D721Med (cell line): ENCODE data around the gene SYNE1.

Source experiments
- DNase-seq: peaks from one replicate; pipeline ENCODE4 v3.0.0; 2011; ENCODE audit warnings: low spot score; ENCODE audit not compliant: insufficient read length
- FAIRE-seq: peaks from 2 replicates; lab custom pipeline; 2011; peaks lifted over from hg19 to GRCh38; lab: Jason Lieb, UNC
- CTCF ChIP-seq: IDR thresholded peaks from 2 replicates; pipeline ENCODE4 v1.5.1; 2012; ENCODE audit warnings: mild to moderate bottlenecking, control low read depth; ENCODE audit not compliant: insufficient read depth; ENCODE audit errors: missing control alignments

SYNE1 gene

GRCh38 chr6:152223636-152224035 is 413.5 kb downstream of the SYNE1 start:
- DNase-seq = no peak
- FAIRE-seq = no peak
- no peak for TF ChIP-seq CTCF

- FAIRE-seq (no peak), DNase-seq (no peak)
- TF ChIP-seq CTCF = no peak
These were observed 415.1 kb downstream of the SYNE1 start for GRCh38 chr6:152221806-152222628.

GRCh38 chr6:152220786-152221185 is 416.4 kb downstream of the SYNE1 start:
- DNase-seq (no peak), FAIRE-seq (no peak)
- no peak for TF ChIP-seq CTCF

GRCh38 chr6:152218887-152219286 is 418.3 kb downstream of the SYNE1 start:
- no peak for FAIRE-seq
- TF ChIP-seq CTCF = no peak
- DNase-seq = no peak

- DNase-seq (no peak), FAIRE-seq (no peak)
- TF ChIP-seq CTCF = no peak
These were observed 424.7 kb downstream of the SYNE1 start for GRCh38 chr6:152212437-152212836.

GRCh38 chr6:152209211-152209610 is 428.0 kb downstream of the SYNE1 start:
- no peak for TF ChIP-seq CTCF
- DNase-seq (no peak), FAIRE-seq (no peak)
